Epidermal melanocyte (primary cell): ENCODE measurements around the gene EHMT1.
"Not testable (repeated sequence)": the region's sequence is repeated elsewhere in the genome, so short reads cannot be mapped to it uniquely, and the experiment has no call there.

ENCODE experiments used
- DNase-seq: peaks from one replicate; pipeline ENCODE4 v3.0.0; 2011; ENCODE audit warnings: low spot score; ENCODE audit not compliant: insufficient read length

The EHMT1 gene

DNA sequence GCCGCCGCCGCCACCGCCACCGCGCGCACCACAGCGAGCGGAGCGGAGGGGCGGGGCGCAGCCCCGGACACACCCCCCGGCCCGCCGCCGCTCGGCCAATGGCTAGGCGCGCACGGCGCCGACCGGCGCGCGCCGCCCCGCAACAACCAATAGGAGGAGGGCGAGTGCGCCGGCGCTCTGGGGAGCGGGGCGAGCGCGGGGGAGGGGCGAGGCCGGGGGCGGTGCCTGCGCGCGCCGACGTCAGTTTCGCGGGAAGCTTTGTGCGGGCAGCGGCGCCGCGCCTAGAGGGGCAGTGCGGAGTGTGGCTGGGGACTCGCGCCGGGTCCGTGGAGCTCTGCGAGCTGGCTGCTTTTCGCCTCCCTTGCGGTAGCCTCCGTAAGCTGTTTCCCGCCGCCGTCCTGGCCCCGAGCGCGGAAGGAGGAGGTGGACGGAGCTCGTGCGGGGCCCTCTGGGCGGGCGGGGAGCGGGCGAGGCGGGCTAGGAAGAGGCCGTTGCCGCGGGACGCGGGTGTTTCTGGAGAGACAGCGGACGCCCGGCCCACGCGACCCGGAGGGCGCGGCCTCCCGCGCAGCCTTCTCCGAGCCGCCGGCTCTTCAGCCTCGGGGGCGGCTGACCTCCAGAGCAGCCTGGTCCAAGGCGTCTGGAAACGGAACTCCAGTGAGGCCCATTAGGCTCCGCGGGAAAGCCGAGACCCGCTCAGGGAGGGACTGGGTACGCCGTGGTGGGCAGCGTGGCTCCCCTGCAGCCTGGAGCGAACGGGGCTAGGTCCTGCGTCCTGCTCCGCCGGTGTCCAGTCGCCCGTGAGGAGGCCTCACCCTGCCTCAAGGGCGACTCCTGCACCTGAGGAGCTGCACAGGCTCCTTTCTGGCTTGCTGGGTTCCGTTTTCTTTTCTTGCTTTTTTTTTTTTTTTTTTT, 28.1 kb upstream of the EHMT1 start, which contains the start of gene ZMYND19:
Gene ZMYND19, minus strand, starts transcription at position 44 of the 915 bp plus-strand sequence. CDS start 249 bp downstream, outside the sequence.
- peak; percentile 99 for DNase-seq

DNA sequence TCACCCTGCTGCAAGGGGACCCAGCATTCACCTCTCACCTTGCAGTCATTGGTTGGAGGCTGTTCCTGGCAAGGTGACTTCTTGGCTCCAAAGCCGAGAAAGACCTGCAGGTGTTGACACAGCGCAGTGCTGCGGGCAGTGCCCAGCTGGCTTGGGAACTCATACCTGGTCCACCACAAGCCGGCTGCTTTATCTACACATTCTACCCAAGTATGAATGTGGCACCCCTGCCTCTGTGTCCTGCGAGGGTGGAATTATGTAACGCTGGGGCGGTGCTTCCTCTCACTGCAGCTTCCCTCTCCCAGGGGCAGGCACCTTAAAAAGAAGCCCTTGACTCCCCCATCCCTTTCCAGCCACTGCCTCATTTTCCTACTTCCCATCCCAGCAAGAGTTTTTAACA, 26.0 kb upstream of the EHMT1 start:
- no peak for DNase-seq

DNA sequence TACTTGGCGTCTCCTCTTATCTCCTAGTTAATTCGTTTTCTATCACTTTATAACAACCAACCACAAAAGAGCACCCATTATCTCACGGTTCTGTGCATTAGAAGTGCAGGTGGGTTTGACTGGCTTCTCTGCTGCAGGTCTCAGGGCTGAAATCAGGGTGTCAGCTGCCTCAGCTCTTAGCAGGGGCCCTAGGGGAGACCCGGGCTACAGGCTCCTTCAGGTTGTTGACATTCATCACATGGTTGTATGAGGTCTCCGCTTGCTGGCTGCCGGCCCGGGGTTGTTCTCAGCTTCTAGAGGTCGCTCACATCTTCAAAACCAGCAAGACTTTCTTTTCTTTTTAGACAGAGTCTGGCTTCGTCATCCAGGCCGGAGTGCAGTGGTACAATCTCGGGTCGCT, 25.6 kb upstream of the EHMT1 start:
- no peak for DNase-seq

DNA sequence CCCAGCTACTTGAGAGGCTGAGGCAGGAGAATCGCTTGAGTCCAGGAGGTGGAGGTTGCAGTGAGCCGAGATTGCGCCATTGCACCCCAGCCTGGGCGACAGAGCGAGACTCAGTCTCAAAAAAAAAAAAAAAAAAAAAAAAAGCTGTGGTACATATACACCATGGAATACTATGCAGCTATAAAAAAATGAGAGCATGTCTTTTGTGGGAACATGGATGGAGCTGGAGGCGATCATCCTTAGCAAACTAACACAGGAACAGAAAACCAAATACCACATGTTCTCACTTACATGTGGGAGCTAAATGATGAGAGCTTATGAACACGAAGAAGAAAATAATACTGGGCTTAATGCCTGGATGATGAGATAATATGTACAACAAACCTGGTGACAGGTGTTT, 22.2 kb upstream of the EHMT1 start:
- DNase-seq, result not testable (repeated sequence)

- no peak for DNase-seq
These were observed 19.9 kb upstream of the EHMT1 start for GRCh38 chr9:137598943-137599342.

- DNase-seq, result peak; percentile 6
These were observed 16.1 kb upstream of the EHMT1 start for GRCh38 chr9:137602661-137603060.

GRCh38 chr9:137603879-137604278, 14.9 kb upstream of the EHMT1 start:
- no peak for DNase-seq

- DNase-seq, result no peak
These were observed 14.3 kb upstream of the EHMT1 start for GRCh38 chr9:137604345-137605086.

GRCh38 chr9:137605121-137606004, 13.4 kb upstream of the EHMT1 start, which contains the start of gene ARRDC1:
TSS of gene ARRDC1 (plus strand) at chr9:137605686. CDS start at chr9:137605718, 32 bp downstream.
- peak; percentile 85 for DNase-seq

GRCh38 chr9:137606005-137606621, 12.7 kb upstream of the EHMT1 start:
- no peak for DNase-seq

DNA sequence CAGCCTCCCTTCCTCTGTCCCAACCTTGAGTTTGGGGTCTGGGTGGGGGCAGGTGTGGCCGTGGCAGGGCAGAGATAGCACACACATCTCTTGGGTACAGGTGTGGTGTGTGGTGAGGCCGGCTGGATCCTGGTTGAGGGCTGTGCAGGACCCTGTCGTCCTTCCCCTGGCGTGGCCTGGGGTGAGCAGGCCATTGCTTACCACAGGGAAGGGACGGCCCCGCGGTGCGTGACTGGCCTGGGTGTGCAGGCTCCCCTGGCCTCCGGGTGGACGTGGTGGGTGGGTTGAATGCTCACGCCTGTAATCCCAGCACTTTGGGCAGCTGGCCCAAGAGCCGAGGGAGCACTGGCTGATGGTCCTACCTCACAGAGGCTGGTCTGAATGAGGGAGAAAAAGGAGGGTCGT, 12.1 kb upstream of the EHMT1 start:
- no peak for DNase-seq

GRCh38 chr9:137607141-137607857, 11.5 kb upstream of the EHMT1 start:
- DNase-seq, result no peak

- no peak for DNase-seq
These were observed 7.9 kb upstream of the EHMT1 start for GRCh38 chr9:137610944-137611343.

- DNase-seq, result peak; percentile 47
These were observed 6.9 kb upstream of the EHMT1 start for GRCh38 chr9:137611623-137612609.

DNA sequence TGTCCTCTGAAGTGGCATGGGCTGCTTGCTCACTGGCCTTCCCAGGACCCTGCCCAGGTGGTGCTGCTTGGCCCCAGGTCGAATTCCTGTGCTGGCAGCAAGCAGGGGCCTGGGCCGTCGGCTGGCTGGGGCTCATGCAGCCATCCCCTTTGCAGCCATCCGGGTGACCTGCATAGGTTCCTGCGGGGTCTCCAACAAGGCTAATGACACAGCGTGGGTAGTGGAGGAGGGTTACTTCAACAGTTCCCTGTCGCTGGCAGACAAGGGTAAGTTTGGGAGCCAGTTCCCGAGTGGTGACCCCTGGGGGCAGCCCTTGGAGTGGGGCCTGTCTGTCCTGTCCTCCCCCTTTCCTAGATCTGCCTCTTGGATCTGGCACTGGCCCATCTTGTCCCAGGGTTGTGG, 6.1 kb upstream of the EHMT1 start:
- DNase-seq, result no peak

GRCh38 chr9:137613259-137613658, 5.5 kb upstream of the EHMT1 start:
- no peak for DNase-seq

DNA sequence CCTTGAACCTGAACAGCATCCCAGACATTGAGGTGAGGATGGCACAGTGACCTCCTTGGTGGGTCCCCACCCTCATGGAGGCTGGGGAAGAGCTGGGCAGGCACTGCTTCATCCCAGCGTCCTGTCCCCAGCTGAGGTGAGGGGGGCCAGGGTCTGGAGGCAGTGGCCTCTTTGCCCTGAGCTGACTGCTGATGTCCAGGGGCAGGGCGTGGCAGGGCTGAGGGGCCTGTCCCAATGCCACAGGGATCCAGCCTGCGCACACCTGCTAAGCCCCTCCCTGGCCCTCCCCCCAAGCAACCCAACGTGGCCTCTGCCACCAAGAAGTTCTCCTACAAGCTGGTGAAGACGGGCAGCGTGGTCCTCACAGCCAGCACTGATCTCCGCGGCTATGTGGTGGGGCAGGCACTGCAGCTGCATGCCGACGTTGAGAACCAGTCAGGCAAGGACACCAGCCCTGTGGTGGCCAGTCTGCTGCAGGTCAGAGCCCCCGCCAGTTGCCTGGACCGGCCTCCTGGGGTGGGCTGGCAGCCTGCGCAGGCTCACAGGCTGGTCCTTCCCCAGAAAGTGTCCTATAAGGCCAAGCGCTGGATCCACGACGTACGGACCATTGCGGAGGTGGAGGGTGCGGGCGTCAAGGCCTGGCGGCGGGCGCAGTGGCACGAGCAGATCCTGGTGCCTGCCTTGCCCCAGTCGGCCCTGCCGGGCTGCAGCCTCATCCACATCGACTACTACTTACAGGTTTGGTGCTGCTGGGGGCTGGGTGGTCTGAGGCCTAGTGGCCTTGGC, 4.9 kb upstream of the EHMT1 start:
- DNase-seq, result no peak
